ENCODE data around the gene ATP1A4.

DNA sequence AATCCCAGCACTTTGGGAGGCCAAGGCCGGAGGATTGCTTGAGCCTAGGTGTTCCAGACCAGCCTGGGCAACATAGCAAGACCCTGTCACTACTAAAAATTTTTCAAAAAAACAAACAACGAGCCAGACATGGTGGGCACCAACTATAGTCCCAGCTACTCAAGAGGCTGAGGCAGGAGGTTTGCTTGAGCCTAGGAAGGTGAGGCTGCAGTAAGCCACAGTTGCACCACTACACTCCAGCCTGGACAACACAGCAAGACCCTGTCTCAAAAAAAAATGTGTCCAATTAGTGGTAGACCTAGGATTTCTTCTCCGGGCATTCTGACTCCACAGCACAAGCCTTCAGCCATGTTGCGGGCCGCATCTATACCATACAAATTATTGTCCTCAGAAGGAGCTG lies 46.2 kb upstream of the ATP1A4 start:
- no peak for TF ChIP-seq CTCF (IDR thresholded peaks at IDR 0.05)
- no peak for TF ChIP-seq POLR2A (IDR thresholded peaks at IDR 0.05)
- TF ChIP-seq POLR2AphosphoS5 (IDR thresholded peaks at IDR 0.05) = no peak

Data from sigmoid colon (tissue), 4 donors.